BE2C (cell line): ENCODE data around the gene MYO10.

Experiments used
- DNase-seq: peaks from one replicate; pipeline ENCODE4 v3.0.0-alpha.2; 2020
- H3K27me3 ChIP-seq: fragments of 250-450 bp; sonication (Bioruptor Pico); 2 replicates; pipeline ENCODE4 v1.5.1; 2020; ENCODE audit warnings: mild to moderate bottlenecking
- H3K36me3 ChIP-seq: fragments of 250-450 bp; sonication (Bioruptor Pico); 2 replicates; pipeline ENCODE4 v1.5.1; 2020; ENCODE audit warnings: mild to moderate bottlenecking
- H3K4me1 ChIP-seq: fragments of 250-450 bp; sonication (Bioruptor Pico); 2 replicates; pipeline ENCODE4 v1.5.1; 2020
- H3K4me3 ChIP-seq: 2 replicates; pipeline ENCODE4 v1.5.1; 2011; ENCODE audit warnings: low read depth, low read length
- H3K9me3 ChIP-seq: fragments of 250-450 bp; sonication (Bioruptor Pico); 2 replicates; pipeline ENCODE4 v1.5.1; 2020
- CTCF ChIP-seq: IDR thresholded peaks from 2 replicates; pipeline ENCODE4 v1.5.1; 2012; ENCODE audit warnings: mild to moderate bottlenecking, low read depth, low read length

The MYO10 gene

GRCh38 chr5:16612007-16612406 is 324.1 kb downstream of the MYO10 start:
- Histone ChIP-seq H3K4me1 (no peaks in the 10 kb centered on the region), H3K36me3 (no peaks in the 10 kb centered on the region; the same call in 1 of the 2 replicates), H3K9me3 (no peaks in the 10 kb centered on the region), H3K27me3 (no peaks in the 10 kb centered on the region), H3K4me3 (no peak overlapping the region)
- DNase-seq, result no peak
- no peak for TF ChIP-seq CTCF
